ENCODE results near the gene INPP5D. TPM values are rescaled to one million over a fixed set of nuclear protein-coding genes. Genes with fewer than 3 reads are reported as not detected.

INPP5D gene
- polyA plus RNA-seq, 1 of the 3 experiments (the other 2 are of a cell fraction) = 1.3 TPM

GRCh38 chr2:233235977-233236376 is 175.8 kb downstream of the INPP5D start:
- ChIA-PET POLR2A (no interaction called here), CTCF (interaction anchor here (1.7 kb wide), 1 partner anchor 603 kb away, joined by 3 read pairs; the partner anchor contains the start of gene EFHD1)
- Histone ChIP-seq H3K9me3 (no peaks in the 10 kb centered on the region), H3K27me3 (ENCODE audit: insufficient read depth) (no peaks in the 10 kb centered on the region), H3K9me2 (no peaks in the 10 kb centered on the region), H3K4me1 (ENCODE audit: control insufficient read depth in 1 of 2, insufficient read depth in 2 of 2, low read depth in 1 of 2, low read length in 1 of 2) (no peaks in the 10 kb centered on the region), H3K9ac (no peak overlapping the region), H3K79me2 (ENCODE audit: insufficient read depth) (no peaks in the 10 kb centered on the region), H3K4me2 (no peak overlapping the region), H3K4me3 (ENCODE audit: low read depth in 2 of 2, low read length in 1 of 2) (no peak overlapping the region), H4K20me1 (ENCODE audit: insufficient read depth) (no peaks in the 10 kb centered on the region), H3K36me3 (replicated peaks in 1 of 2; ENCODE audit: control insufficient read depth in 1 of 2, insufficient read depth in 2 of 2, low read length in 1 of 2) (no peaks in the 10 kb centered on the region), H3K27ac (ENCODE audit: low read depth in 2 of 2, low read length in 1 of 2) (no peak overlapping the region), H3F3A (replicated peaks; ENCODE audit: insufficient read depth) (no peaks in the 10 kb centered on the region), H2AFZ (ENCODE audit: low read depth) (no peak overlapping the region)
- no peak for TF ChIP-seq TAF1 (IDR thresholded peaks at IDR 0.05; ENCODE audit: borderline replicate concordance, low read depth, low read length)
- no peak for TF ChIP-seq RXRA (IDR thresholded peaks at IDR 0.05; ENCODE audit: borderline replicate concordance, low read depth)
- no peak for TF ChIP-seq IRF3 (IDR thresholded peaks at IDR 0.05; ENCODE audit: low read depth, low read length)
- TF ChIP-seq GABPA (IDR thresholded peaks at IDR 0.05; ENCODE audit: low read depth) = no peak
- TF ChIP-seq CHD2 (IDR thresholded peaks at IDR 0.05; ENCODE audit: low read length, partially characterized antibody) = no peak
- TF ChIP-seq TCF12 (IDR thresholded peaks at IDR 0.05) = no peak
- 57% methylated on average over 1 of the region's 9 CpGs for WGBS (ENCODE audit: low lambda C conversion rate)
- no peak for DNase-seq

GRCh38 chr2:233236820-233237589 is 176.9 kb downstream of the INPP5D start:
- Histone ChIP-seq H2AFZ (ENCODE audit: low read depth) (no peak overlapping the region), H3K79me2 (ENCODE audit: insufficient read depth) (no peaks in the 10 kb centered on the region), H3K4me2 (no peak overlapping the region), H3K9me3 (no peaks in the 10 kb centered on the region), H3K36me3 (replicated peaks in 1 of 2; ENCODE audit: control insufficient read depth in 1 of 2, insufficient read depth in 2 of 2, low read length in 1 of 2) (no peaks in the 10 kb centered on the region), H3K9me2 (no peaks in the 10 kb centered on the region), H3K27ac (ENCODE audit: low read depth in 2 of 2, low read length in 1 of 2) (no peak overlapping the region), H3K4me1 (ENCODE audit: control insufficient read depth in 1 of 2, insufficient read depth in 2 of 2, low read depth in 1 of 2, low read length in 1 of 2) (no peaks in the 10 kb centered on the region), H3K27me3 (ENCODE audit: insufficient read depth) (no peaks in the 10 kb centered on the region), H3K9ac (no peak overlapping the region), H3K4me3 (ENCODE audit: low read depth in 2 of 2, low read length in 1 of 2) (no peak overlapping the region), H3F3A (replicated peaks; ENCODE audit: insufficient read depth) (no peaks in the 10 kb centered on the region), H4K20me1 (ENCODE audit: insufficient read depth) (no peaks in the 10 kb centered on the region)
- ChIA-PET CTCF (interaction anchor here (1.7 kb wide), 1 partner anchor 604 kb away, joined by 3 read pairs; the partner anchor contains the start of gene EFHD1), POLR2A (no interaction called here)
- TF ChIP-seq CTCF (IDR thresholded peaks at IDR 0.05) (no peak), FOXM1 (IDR thresholded peaks at IDR 0.05; ENCODE audit: low read depth) (no peak), NFIC (IDR thresholded peaks at IDR 0.05; ENCODE audit: borderline replicate concordance) (no peak), USF2 (IDR thresholded peaks at IDR 0.05; ENCODE audit: borderline replicate concordance, low read depth, low read length) (no peak), ZBTB33 (IDR thresholded peaks at IDR 0.05; ENCODE audit: borderline replicate concordance, low read depth) (no peak), SIN3A (IDR thresholded peaks at IDR 0.05; ENCODE audit: borderline replicate concordance, low read depth, low read length) (no peak), TEAD4 (IDR thresholded peaks at IDR 0.05; ENCODE audit: borderline replicate concordance, insufficient read depth) (no peak), POLR2AphosphoS5 (IDR thresholded peaks at IDR 0.05; ENCODE audit: low read depth, low read length) (no peak), SMC3 (IDR thresholded peaks at IDR 0.05; ENCODE audit: low read depth, low read length) (no peak), NRF1 (IDR thresholded peaks at IDR 0.05; ENCODE audit: low read depth, low read length) (no peak), FOXJ3 (CRISPR knock-in tag; IDR thresholded peaks at IDR 0.05) (no peak)
- no peak for DNase-seq
- WGBS (ENCODE audit: low lambda C conversion rate) = 56% methylated on average over 7 of the region's 7 CpGs
